ENCODE results near the gene KCNC3. TPM values are rescaled to one million over a fixed set of nuclear protein-coding genes. Genes with fewer than 3 reads are reported as not detected.

Gene KCNC3
- total and polyA plus RNA-seq, 12 donors: 0.17 to 7.3 (median 1.4) TPM

GRCh38 chr19:50377051-50377461 is 47.9 kb upstream of the KCNC3 start:
- intact Hi-C loops (cut with DNase I): no loop called here

GRCh38 chr19:50376166-50377050 is 47.2 kb upstream of the KCNC3 start, which contains the start of gene NR1H2:
Gene NR1H2 (plus strand): TSS chr19:50376457. CDS start chr19:50377606, 1,149 bp downstream.
- Histone ChIP-seq H3K36me3 (replicated peaks in 1 of 2) (peaks cover 0 to 41% of the 10 kb centered on the region in 2 donors), H3K4me3 (peak within 1 kb of the TSS; percentile 63 to 95 (median 86)), H3K4me1 (replicated peaks in 1 of 2) (no peaks in the 10 kb centered on the region), H3K27ac (peak within 1 kb of the TSS; percentile 86 to 100 (median 98)), H3K27me3 (no peaks in the 10 kb centered on the region), H3K9me3 (replicated peaks in 1 of 3) (no peaks in the 10 kb centered on the region)
- 1 to 2% (median 1%) methylated on average over 43 to 67 of the region's 67 CpGs for WGBS, 4 donors
- intact Hi-C loops (cut with DNase I): no loop called here
- TF ChIP-seq POLR2A (IDR thresholded peaks at IDR 0.05) (peak; percentile 64 to 65), CTCF (IDR thresholded peaks at IDR 0.05) (no peak)
- DNase-seq: peak; percentile 95 to 98 (median 96)

More at GRCh38 chr19:50377051-50377461, 47.9 kb upstream of the KCNC3 start:
- peaks cover 0 to 47% of the 10 kb centered on the region in 2 donors for H3K36me3 ChIP-seq (replicated peaks in 1 of 2)
- 46 to 56% (median 51%) methylated on average over 7 of the region's 7 CpGs for WGBS, 4 donors
- H3K9me3 ChIP-seq (replicated peaks in 1 of 3): no peaks in the 10 kb centered on the region
- H3K27me3 ChIP-seq: no peaks in the 10 kb centered on the region
- H3K4me1 ChIP-seq (replicated peaks in 1 of 2): no peaks in the 10 kb centered on the region
- no peak for TF ChIP-seq POLR2A (IDR thresholded peaks at IDR 0.05)
- TF ChIP-seq CTCF (IDR thresholded peaks at IDR 0.05): no peak
- peak overlapping the region in 2 of 5 donors; percentile 98 to 100 for H3K27ac ChIP-seq
- DNase-seq: peak in 3 of 7 donors; percentile 35 to 66 (median 43)
- H3K4me3 ChIP-seq: peak overlapping the region in 2 of 4 donors; percentile 87 to 95

- no peaks in the 10 kb centered on the region for H3K4me1 ChIP-seq (replicated peaks in 1 of 2)
- TF ChIP-seq POLR2A (IDR thresholded peaks at IDR 0.05): no peak
- no peak for TF ChIP-seq CTCF (IDR thresholded peaks at IDR 0.05)
- H3K36me3 ChIP-seq (replicated peaks in 1 of 2): no peaks in the 10 kb centered on the region
- no peak for DNase-seq
- 66 to 73% (median 69%) methylated on average over 10 of the region's 10 CpGs for WGBS, 4 donors
- no peak overlapping the region for H3K27ac ChIP-seq
- H3K4me3 ChIP-seq: no peak overlapping the region
- intact Hi-C loops (cut with DNase I): no loop called here
- H3K9me3 ChIP-seq (replicated peaks in 1 of 3): no peaks in the 10 kb centered on the region
- H3K27me3 ChIP-seq: no peaks in the 10 kb centered on the region
These were observed 42.8 kb upstream of the KCNC3 start for GRCh38 chr19:50371914-50372475.

All from adrenal gland (tissue), 12 donors.